ENCODE data around the gene TDRD12. TPM values are rescaled to one million over a fixed set of nuclear protein-coding genes. Genes with fewer than 3 reads are reported as not detected.

Gene TDRD12
- polyA plus RNA-seq, 4 donors, result 0.26 to 1.1 (median 0.50) TPM

Other genes starting within 250 kb of the TDRD12 start
- 100 to 1,000 TPM in 3 of 4 donors, 10 to 100 TPM in 1; 98.3 to 127 (median 124) TPM for gene PDCD5, start 138.6 kb upstream of the TDRD12 start, polyA plus RNA-seq (ENCODE audit: insufficient read length in 4 of 4)
- gene ANKRD27, start 44.6 kb upstream of the TDRD12 start, polyA plus RNA-seq (ENCODE audit: insufficient read length in 4 of 4), result 10 to 100 TPM; 16.9 to 21.0 (median 19.9) TPM
- under 1 TPM in 3 of 4 donors, not detected in 1; 0.07 to 0.35 (median 0.29) TPM for gene RGS9BP, start 43.9 kb upstream of the TDRD12 start, polyA plus RNA-seq (ENCODE audit: insufficient read length in 4 of 4)
- 10 to 100 TPM in 3 of 4 donors, 1 to 10 TPM in 1; 8.2 to 13.0 (median 11.6) TPM for gene NUDT19, start 27.9 kb upstream of the TDRD12 start, polyA plus RNA-seq (ENCODE audit: insufficient read length in 4 of 4)
- gene SLC7A9, start 150.0 kb downstream of the TDRD12 start, polyA plus RNA-seq (ENCODE audit: insufficient read length in 4 of 4), result 10 to 100 TPM in 2 of 4 donors, 1 to 10 TPM in 1, under 1 TPM in 1; 0.98 to 14.5 (median 11.5) TPM

Measured in left renal pelvis (tissue), 4 donors.